ENCODE results near the gene ADAMTS14. TPM values are rescaled to one million over a fixed set of nuclear protein-coding genes. Genes with fewer than 3 reads are reported as not detected.

ADAMTS14 gene
- total RNA-seq, 1 experiment from 2014 or later, result 2.1 TPM

- Mint-ChIP-seq H3K4me1 (no peaks in the 10 kb centered on the region; the same call in 1 of the 2 replicates), H3K27me3 (ENCODE audit: low read depth) (peaks cover 6% of the 10 kb centered on the region; the same call in 1 of the 2 replicates), H3K9me3 (peaks cover 24% of the 10 kb centered on the region), H3K4me3 (no peak overlapping the region), H3K27ac (no peak overlapping the region), H3K36me3 (peaks cover 11% of the 10 kb centered on the region)
- ChIA-PET POLR2A (no interaction called here), CTCF (no interaction called here)
- no peak for ATAC-seq
- TF ChIP-seq ZNF317 (CRISPR knock-in tag; IDR thresholded peaks at IDR 0.05; ENCODE audit: borderline replicate concordance, low read depth) (no peak), SMAD3 (CRISPR knock-in tag; IDR thresholded peaks at IDR 0.05; ENCODE audit: borderline replicate concordance) (no peak), USF2 (CRISPR knock-in tag; IDR thresholded peaks at IDR 0.05) (no peak)
- no peak for DNase-seq (ENCODE audit: low spot score)
Observed at GRCh38 chr10:70658582-70659136, 13.6 kb upstream of the ADAMTS14 start.

DNA sequence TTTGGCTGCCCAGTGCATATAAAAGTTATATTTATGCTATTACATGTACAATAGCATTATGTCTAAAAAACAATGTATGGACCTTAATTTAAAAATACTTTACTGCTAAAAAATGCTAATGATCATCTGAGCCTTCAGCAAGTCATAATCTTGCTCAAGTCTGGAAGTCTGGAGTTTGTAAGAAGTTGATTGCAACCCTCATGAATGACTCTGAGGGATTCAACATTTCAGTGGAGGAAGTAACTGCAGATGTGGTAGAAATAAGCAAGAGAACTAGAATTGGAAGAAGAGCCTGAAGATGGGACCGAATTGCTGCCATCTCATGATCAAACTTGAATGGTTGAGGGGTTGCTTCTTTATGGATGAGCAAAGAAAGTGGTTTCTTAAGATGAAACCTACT, 13.0 kb upstream of the ADAMTS14 start:
- peaks cover 11% of the 10 kb centered on the region for H3K36me3 Mint-ChIP-seq
- DNase-seq (ENCODE audit: low spot score), result no peak
- POLR2A ChIA-PET, result no interaction called here
- no peak overlapping the region for H3K4me3 Mint-ChIP-seq
- TF ChIP-seq JAZF1 (CRISPR knock-in tag; IDR thresholded peaks at IDR 0.05) (no peak), MXD4 (CRISPR knock-in tag; IDR thresholded peaks at IDR 0.05; ENCODE audit: borderline replicate concordance) (no peak), CREM (CRISPR knock-in tag; IDR thresholded peaks at IDR 0.05) (no peak), SP1 (CRISPR knock-in tag; conservative IDR thresholded peaks at IDR 0.05) (no peak), E2F1 (CRISPR knock-in tag; IDR thresholded peaks at IDR 0.05) (no peak), ZNF138 (CRISPR knock-in tag; conservative IDR thresholded peaks at IDR 0.05) (no peak), ZBTB21 (CRISPR knock-in tag; IDR thresholded peaks at IDR 0.05; ENCODE audit: borderline replicate concordance) (no peak), ETV6 (CRISPR knock-in tag; IDR thresholded peaks at IDR 0.05) (no peak), FOXP1 (CRISPR knock-in tag; IDR thresholded peaks at IDR 0.05; ENCODE audit: borderline replicate concordance) (no peak), NFE2L1 (CRISPR knock-in tag; IDR thresholded peaks at IDR 0.05) (no peak), RORB (CRISPR knock-in tag; IDR thresholded peaks at IDR 0.05) (no peak), FOXJ3 (CRISPR knock-in tag; IDR thresholded peaks at IDR 0.05; ENCODE audit: borderline replicate concordance) (no peak), RELA (CRISPR knock-in tag; IDR thresholded peaks at IDR 0.05; ENCODE audit: borderline replicate concordance) (no peak), ESRRA (CRISPR knock-in tag; IDR thresholded peaks at IDR 0.05; ENCODE audit: borderline replicate concordance) (no peak), FOXK1 (CRISPR knock-in tag; IDR thresholded peaks at IDR 0.05) (no peak), ZNF416 (CRISPR knock-in tag; IDR thresholded peaks at IDR 0.05) (no peak)
- TF ChIP-seq, protein P1, sequence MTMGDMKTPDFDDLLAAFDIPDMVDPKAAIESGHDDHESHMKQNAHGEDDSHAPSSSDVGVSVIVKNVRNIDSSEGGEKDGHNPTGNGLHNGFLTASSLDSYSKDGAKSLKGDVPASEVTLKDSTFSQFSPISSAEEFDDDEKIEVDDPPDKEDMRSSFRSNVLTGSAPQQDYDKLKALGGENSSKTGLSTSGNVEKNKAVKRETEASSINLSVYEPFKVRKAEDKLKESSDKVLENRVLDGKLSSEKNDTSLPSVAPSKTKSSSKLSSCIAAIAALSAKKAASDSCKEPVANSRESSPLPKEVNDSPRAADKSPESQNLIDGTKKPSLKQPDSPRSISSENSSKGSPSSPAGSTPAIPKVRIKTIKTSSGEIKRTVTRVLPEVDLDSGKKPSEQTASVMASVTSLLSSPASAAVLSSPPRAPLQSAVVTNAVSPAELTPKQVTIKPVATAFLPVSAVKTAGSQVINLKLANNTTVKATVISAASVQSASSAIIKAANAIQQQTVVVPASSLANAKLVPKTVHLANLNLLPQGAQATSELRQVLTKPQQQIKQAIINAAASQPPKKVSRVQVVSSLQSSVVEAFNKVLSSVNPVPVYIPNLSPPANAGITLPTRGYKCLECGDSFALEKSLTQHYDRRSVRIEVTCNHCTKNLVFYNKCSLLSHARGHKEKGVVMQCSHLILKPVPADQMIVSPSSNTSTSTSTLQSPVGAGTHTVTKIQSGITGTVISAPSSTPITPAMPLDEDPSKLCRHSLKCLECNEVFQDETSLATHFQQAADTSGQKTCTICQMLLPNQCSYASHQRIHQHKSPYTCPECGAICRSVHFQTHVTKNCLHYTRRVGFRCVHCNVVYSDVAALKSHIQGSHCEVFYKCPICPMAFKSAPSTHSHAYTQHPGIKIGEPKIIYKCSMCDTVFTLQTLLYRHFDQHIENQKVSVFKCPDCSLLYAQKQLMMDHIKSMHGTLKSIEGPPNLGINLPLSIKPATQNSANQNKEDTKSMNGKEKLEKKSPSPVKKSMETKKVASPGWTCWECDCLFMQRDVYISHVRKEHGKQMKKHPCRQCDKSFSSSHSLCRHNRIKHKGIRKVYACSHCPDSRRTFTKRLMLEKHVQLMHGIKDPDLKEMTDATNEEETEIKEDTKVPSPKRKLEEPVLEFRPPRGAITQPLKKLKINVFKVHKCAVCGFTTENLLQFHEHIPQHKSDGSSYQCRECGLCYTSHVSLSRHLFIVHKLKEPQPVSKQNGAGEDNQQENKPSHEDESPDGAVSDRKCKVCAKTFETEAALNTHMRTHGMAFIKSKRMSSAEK (CRISPR knock-in tag; IDR thresholded peaks at IDR 0.05; ENCODE audit: borderline replicate concordance), result no peak
- TF ChIP-seq, protein P2, sequence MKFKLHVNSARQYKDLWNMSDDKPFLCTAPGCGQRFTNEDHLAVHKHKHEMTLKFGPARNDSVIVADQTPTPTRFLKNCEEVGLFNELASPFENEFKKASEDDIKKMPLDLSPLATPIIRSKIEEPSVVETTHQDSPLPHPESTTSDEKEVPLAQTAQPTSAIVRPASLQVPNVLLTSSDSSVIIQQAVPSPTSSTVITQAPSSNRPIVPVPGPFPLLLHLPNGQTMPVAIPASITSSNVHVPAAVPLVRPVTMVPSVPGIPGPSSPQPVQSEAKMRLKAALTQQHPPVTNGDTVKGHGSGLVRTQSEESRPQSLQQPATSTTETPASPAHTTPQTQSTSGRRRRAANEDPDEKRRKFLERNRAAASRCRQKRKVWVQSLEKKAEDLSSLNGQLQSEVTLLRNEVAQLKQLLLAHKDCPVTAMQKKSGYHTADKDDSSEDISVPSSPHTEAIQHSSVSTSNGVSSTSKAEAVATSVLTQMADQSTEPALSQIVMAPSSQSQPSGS (CRISPR knock-in tag; IDR thresholded peaks at IDR 0.05; ENCODE audit: borderline replicate concordance, low read depth), result no peak
- TF ChIP-seq, protein P3, sequence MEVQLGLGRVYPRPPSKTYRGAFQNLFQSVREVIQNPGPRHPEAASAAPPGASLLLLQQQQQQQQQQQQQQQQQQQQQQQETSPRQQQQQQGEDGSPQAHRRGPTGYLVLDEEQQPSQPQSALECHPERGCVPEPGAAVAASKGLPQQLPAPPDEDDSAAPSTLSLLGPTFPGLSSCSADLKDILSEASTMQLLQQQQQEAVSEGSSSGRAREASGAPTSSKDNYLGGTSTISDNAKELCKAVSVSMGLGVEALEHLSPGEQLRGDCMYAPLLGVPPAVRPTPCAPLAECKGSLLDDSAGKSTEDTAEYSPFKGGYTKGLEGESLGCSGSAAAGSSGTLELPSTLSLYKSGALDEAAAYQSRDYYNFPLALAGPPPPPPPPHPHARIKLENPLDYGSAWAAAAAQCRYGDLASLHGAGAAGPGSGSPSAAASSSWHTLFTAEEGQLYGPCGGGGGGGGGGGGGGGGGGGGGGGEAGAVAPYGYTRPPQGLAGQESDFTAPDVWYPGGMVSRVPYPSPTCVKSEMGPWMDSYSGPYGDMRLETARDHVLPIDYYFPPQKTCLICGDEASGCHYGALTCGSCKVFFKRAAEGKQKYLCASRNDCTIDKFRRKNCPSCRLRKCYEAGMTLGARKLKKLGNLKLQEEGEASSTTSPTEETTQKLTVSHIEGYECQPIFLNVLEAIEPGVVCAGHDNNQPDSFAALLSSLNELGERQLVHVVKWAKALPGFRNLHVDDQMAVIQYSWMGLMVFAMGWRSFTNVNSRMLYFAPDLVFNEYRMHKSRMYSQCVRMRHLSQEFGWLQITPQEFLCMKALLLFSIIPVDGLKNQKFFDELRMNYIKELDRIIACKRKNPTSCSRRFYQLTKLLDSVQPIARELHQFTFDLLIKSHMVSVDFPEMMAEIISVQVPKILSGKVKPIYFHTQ (CRISPR knock-in tag; IDR thresholded peaks at IDR 0.05), result no peak
- H3K4me1 Mint-ChIP-seq, result no peaks in the 10 kb centered on the region; the same call in 1 of the 2 replicates
- CTCF ChIA-PET, result no interaction called here
- H3K9me3 Mint-ChIP-seq, result peaks cover 23% of the 10 kb centered on the region
- H3K27me3 Mint-ChIP-seq (ENCODE audit: low read depth), result peaks cover 6% of the 10 kb centered on the region; the same call in 1 of the 2 replicates
- no peak for ATAC-seq
- no peak overlapping the region for H3K27ac Mint-ChIP-seq

Measured in WTC11 (cell line).